Hepatocyte (in vitro differentiated cells): ENCODE results near the gene SPSB1. TPM values are rescaled to one million over a fixed set of nuclear protein-coding genes. Genes with fewer than 3 reads are reported as not detected.

Source experiments
- DNase-seq: peaks from one replicate; pipeline ENCODE4 v3.0.0-alpha.2; 2016; ENCODE audit warnings: low spot score
- H2AFZ ChIP-seq: fragments of 200-600 bp; sonication (generic); 2 replicates; pipeline ENCODE4 v1.6.0; 2016; ENCODE audit warnings: antibody characterized with exemption, mild to moderate bottlenecking
- H3K27ac ChIP-seq: fragments of 200-600 bp; sonication (generic); 2 replicates; pipeline ENCODE4 v1.5.1; 2016; ENCODE audit warnings: mild to moderate bottlenecking
- H3K27me3 ChIP-seq: fragments of 200-600 bp; sonication (generic); 2 replicates; pipeline ENCODE4 v1.6.1; 2016
- H3K36me3 ChIP-seq: fragments of 200-600 bp; sonication (generic); replicated peaks from 2 replicates; pipeline ENCODE4 v1.5.1; 2016; ENCODE audit warnings: low read depth; ENCODE audit not compliant: insufficient read depth
- H3K4me1 ChIP-seq: fragments of 200-600 bp; sonication (generic); 2 replicates; pipeline ENCODE4 v1.5.1; 2016; ENCODE audit warnings: mild to moderate bottlenecking, moderate library complexity; ENCODE audit not compliant: insufficient read depth
- H3K4me2 ChIP-seq: fragments of 200-600 bp; sonication (generic); 2 replicates; pipeline ENCODE4 v1.6.0; 2016
- H3K4me3 ChIP-seq: fragments of 200-600 bp; sonication (generic); 2 replicates; pipeline ENCODE4 v1.5.1; 2016; ENCODE audit warnings: mild to moderate bottlenecking
- H3K79me2 ChIP-seq: fragments of 200-600 bp; sonication (generic); 2 replicates; pipeline ENCODE4 v1.6.0; 2017; ENCODE audit warnings: mild to moderate bottlenecking
- H3K9me2 ChIP-seq: fragments of 200-600 bp; sonication (generic); replicated peaks from 2 replicates; pipeline ENCODE4 v1.6.0; 2017; ENCODE audit warnings: mild to moderate bottlenecking; ENCODE audit not compliant: insufficient read depth
- H3K9me3 ChIP-seq: fragments of 200-600 bp; sonication (generic); 2 replicates; pipeline ENCODE4 v1.5.1; 2016; ENCODE audit warnings: low read depth, mild to moderate bottlenecking
- H4K20me1 ChIP-seq: fragments of 200-600 bp; sonication (generic); 2 replicates; pipeline ENCODE4 v1.6.0; 2016; ENCODE audit warnings: mild to moderate bottlenecking; ENCODE audit not compliant: insufficient read depth, poor library complexity, severe bottlenecking
- EZH2 ChIP-seq: fragments of 200-600 bp; sonication (generic); IDR thresholded peaks from 2 replicates; pipeline ENCODE4 v1.6.1; 2016; ENCODE audit warnings: antibody characterized with exemption, mild to moderate bottlenecking, borderline replicate concordance
- EZH2phosphoT487 ChIP-seq: fragments of 200-600 bp; sonication (generic); IDR thresholded peaks from one replicate; pipeline ENCODE4 v1.6.1; 2018; ENCODE audit warnings: antibody characterized with exemption, mild to moderate bottlenecking, low read depth, moderate library complexity; ENCODE audit not compliant: unreplicated experiment, severe bottlenecking
- WGBS: methylation state at CpG from one replicate; pipeline ENCODE4 v1.1.6; 2016; ENCODE audit warnings: low lambda C conversion rate; ENCODE audit errors: missing lambda C conversion rate; 5-methylcytosine and 5-hydroxymethylcytosine counted together
- polyA plus RNA-seq: library from polyadenylated mRNA; unstranded; fragments of >200 nt; fragmentation: Nextera tagmentation; extraction: Ambion mirVana; gene quantifications from 2 replicates; pipeline ENCODE4 v1.2.1, GENCODE V29; 2016
- total RNA-seq: library from RNA; depleted of rRNA; stranded (reverse); fragments of >200 nt; gene quantifications from 2 replicates; pipeline ENCODE4 v1.2.3, GENCODE V29; 2014
- TF ChIP-seq, protein P1 (sequence below): fragments of 200-600 bp; sonication (generic); IDR thresholded peaks from 2 replicates; pipeline ENCODE4 v1.5.1; 2016; ENCODE audit warnings: antibody characterized with exemption, mild to moderate bottlenecking; ENCODE audit not compliant: poor library complexity

Gene SPSB1
- total and polyA plus RNA-seq, 2 experiments from 2014 or later: 61.3 to 102 TPM

DNA sequence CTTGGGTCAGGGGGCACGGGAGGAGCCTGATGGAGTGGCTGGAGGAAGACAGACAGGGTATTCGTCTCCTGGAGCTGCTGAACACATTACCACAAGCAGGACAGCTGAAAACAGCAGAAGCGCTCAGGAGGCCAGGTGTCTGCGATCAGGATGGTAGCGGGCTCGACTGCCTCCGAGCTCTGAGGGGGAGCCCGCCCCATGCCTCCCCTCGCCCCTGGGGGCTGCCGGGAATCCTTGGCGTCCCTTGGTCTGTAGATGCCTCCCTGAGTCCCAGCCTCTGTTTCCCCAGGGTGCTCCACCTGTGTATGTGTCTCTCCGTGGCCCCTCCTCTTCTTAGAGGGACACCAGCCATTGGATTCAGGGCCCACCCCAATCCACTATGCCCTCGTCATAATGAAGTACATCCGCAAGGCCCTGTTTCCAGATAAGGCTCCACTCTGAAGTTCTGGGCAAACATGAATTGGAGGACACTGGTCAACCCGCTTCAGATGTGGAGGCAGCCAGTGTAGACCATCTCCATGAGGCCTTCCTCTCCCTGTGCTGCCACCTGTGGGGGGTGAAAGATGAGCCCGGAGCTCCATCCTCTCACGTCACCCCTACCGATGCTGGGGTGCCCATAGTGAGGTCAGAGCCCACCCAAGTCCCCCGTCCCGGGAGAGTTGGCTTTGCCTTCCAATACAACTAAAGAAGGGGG is 67.8 kb downstream of the SPSB1 start:
- H3K79me2 ChIP-seq: peaks cover 81% of the 10 kb centered on the region
- no peaks in the 10 kb centered on the region for H3K27me3 ChIP-seq
- no peaks in the 10 kb centered on the region for H3K9me3 ChIP-seq
- H4K20me1 ChIP-seq: peaks cover 55% of the 10 kb centered on the region
- TF ChIP-seq, protein P1, sequence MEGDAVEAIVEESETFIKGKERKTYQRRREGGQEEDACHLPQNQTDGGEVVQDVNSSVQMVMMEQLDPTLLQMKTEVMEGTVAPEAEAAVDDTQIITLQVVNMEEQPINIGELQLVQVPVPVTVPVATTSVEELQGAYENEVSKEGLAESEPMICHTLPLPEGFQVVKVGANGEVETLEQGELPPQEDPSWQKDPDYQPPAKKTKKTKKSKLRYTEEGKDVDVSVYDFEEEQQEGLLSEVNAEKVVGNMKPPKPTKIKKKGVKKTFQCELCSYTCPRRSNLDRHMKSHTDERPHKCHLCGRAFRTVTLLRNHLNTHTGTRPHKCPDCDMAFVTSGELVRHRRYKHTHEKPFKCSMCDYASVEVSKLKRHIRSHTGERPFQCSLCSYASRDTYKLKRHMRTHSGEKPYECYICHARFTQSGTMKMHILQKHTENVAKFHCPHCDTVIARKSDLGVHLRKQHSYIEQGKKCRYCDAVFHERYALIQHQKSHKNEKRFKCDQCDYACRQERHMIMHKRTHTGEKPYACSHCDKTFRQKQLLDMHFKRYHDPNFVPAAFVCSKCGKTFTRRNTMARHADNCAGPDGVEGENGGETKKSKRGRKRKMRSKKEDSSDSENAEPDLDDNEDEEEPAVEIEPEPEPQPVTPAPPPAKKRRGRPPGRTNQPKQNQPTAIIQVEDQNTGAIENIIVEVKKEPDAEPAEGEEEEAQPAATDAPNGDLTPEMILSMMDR: no peak
- TF ChIP-seq EZH2 (no peak), EZH2phosphoT487 (no peak)
- WGBS: 89% methylated on average over 20 of the region's 20 CpGs
- H3K9me2 ChIP-seq: no peaks in the 10 kb centered on the region
- no peaks in the 10 kb centered on the region for H3K36me3 ChIP-seq
- no peak overlapping the region for H3K4me3 ChIP-seq
- H3K27ac ChIP-seq: no peak overlapping the region
- H3K4me1 ChIP-seq: no peaks in the 10 kb centered on the region
- DNase-seq: no peak
- no peak overlapping the region for H3K4me2 ChIP-seq
- no peak overlapping the region for H2AFZ ChIP-seq

DNA sequence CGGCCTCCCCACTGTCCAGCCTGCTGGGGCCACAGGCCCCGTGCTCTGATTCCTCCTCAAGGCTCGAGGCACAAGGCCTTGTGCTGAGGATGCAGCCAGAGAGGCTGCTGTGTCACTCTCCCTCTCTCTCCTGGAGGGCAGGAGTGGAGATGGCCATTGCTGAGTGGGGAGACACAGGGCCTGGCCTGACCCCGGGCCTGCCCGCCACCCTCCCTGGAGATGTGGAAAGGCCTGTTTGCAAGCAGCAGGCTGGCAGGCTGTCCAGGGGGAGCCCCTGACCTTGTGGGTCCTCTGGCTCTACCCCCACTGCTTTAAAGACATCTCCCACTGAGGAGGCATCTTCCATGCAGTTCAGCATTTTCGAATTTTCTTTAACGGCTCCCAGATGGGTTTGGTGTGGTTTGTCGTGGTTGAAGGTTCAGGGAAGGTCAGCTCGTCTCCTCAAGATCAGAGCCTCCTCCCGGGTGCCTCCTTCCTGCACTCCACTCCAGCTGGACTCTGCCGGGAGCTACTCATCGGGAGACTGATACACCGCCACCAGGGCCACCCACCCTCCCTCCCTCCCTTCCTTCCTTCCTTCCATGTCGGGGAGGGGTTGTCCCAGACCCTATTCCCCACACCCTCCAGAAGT is 69.1 kb downstream of the SPSB1 start:
- no peak for DNase-seq
- TF ChIP-seq EZH2phosphoT487 (no peak), EZH2 (no peak)
- TF ChIP-seq, protein P1: no peak
- Histone ChIP-seq H2AFZ (no peak overlapping the region), H3K27ac (no peak overlapping the region), H3K9me2 (no peaks in the 10 kb centered on the region), H3K9me3 (no peaks in the 10 kb centered on the region), H3K36me3 (no peaks in the 10 kb centered on the region), H3K27me3 (no peaks in the 10 kb centered on the region), H3K79me2 (peaks cover 79% of the 10 kb centered on the region), H4K20me1 (peaks cover 50% of the 10 kb centered on the region), H3K4me2 (no peak overlapping the region), H3K4me1 (no peaks in the 10 kb centered on the region), H3K4me3 (no peak overlapping the region)
- 66% methylated on average over 13 of the region's 14 CpGs for WGBS

DNA sequence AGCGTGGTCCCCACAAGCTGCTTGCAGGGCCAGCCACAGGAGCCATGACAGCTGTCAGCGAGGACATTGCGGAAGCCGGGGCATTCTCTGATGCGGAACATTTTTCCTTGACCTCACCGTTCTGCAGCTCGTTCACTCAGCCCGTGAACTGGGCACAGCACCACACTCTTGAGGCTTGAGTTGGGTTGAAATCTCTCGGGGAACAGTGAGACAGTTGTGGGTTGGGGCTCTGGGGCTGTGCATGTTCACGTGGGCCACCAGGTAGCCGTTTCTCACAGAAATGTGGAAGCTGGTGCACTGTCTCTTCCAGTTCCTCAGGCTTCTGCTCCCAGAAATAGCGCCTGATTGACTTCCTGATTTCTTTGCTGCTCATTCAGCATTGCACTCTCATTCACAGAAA is 69.8 kb downstream of the SPSB1 start:
- no peaks in the 10 kb centered on the region for H3K9me2 ChIP-seq
- H2AFZ ChIP-seq: no peak overlapping the region
- no peak overlapping the region for H3K4me2 ChIP-seq
- no peaks in the 10 kb centered on the region for H3K9me3 ChIP-seq
- H3K27ac ChIP-seq: no peak overlapping the region
- no peaks in the 10 kb centered on the region for H3K36me3 ChIP-seq
- peaks cover 44% of the 10 kb centered on the region for H4K20me1 ChIP-seq
- no peaks in the 10 kb centered on the region for H3K27me3 ChIP-seq
- H3K4me3 ChIP-seq: no peak overlapping the region
- peaks cover 79% of the 10 kb centered on the region for H3K79me2 ChIP-seq
- WGBS: 95% methylated on average over 12 of the region's 12 CpGs
- no peaks in the 10 kb centered on the region for H3K4me1 ChIP-seq
- no peak for DNase-seq
- no peak for TF ChIP-seq EZH2phosphoT487
- TF ChIP-seq EZH2: no peak
- TF ChIP-seq, protein P1: no peak
